ENCODE measurements around the gene HNRNPC. TPM values are rescaled to one million over a fixed set of nuclear protein-coding genes. Genes with fewer than 3 reads are reported as not detected.
"Not testable (repeated sequence)": the region's sequence is repeated elsewhere in the genome, so short reads cannot be mapped to it uniquely, and the experiment has no call there.

The HNRNPC gene
- total RNA-seq, 1 donor from 2014 or later: 601 TPM

- TF ChIP-seq CTCF (IDR thresholded peaks at IDR 0.05; ENCODE audit: unreplicated experiment): no peak
- H3K27ac Mint-ChIP-seq (ENCODE audit: unreplicated experiment): no peak overlapping the region
- no peak overlapping the region for H3K4me3 Mint-ChIP-seq (ENCODE audit: unreplicated experiment)
- no peaks in the 10 kb centered on the region for H3K9me3 Mint-ChIP-seq (ENCODE audit: unreplicated experiment)
- DNase-seq (ENCODE audit: low spot score): no peak
- peaks cover 6% of the 10 kb centered on the region for H3K4me1 Mint-ChIP-seq (ENCODE audit: unreplicated experiment)
- peaks cover 2% of the 10 kb centered on the region for H3K27me3 Mint-ChIP-seq (ENCODE audit: unreplicated experiment)
- H3K36me3 Mint-ChIP-seq (ENCODE audit: low read depth, unreplicated experiment): peaks cover 50% of the 10 kb centered on the region
Measured at GRCh38 chr14:21229821-21230220, 39.4 kb downstream of the HNRNPC start.

- peaks cover 53% of the 10 kb centered on the region for H3K36me3 Mint-ChIP-seq (ENCODE audit: low read depth, unreplicated experiment)
- no peak for TF ChIP-seq CTCF (IDR thresholded peaks at IDR 0.05; ENCODE audit: unreplicated experiment)
- H3K4me1 Mint-ChIP-seq (ENCODE audit: unreplicated experiment): peaks cover 6% of the 10 kb centered on the region
- no peak overlapping the region for H3K27ac Mint-ChIP-seq (ENCODE audit: unreplicated experiment)
- no peak for DNase-seq (ENCODE audit: low spot score)
- no peaks in the 10 kb centered on the region for H3K9me3 Mint-ChIP-seq (ENCODE audit: unreplicated experiment)
- H3K27me3 Mint-ChIP-seq (ENCODE audit: unreplicated experiment): peaks cover 2% of the 10 kb centered on the region
- H3K4me3 Mint-ChIP-seq (ENCODE audit: unreplicated experiment): no peak overlapping the region
Measured at GRCh38 chr14:21227981-21228380, 41.3 kb downstream of the HNRNPC start.

GRCh38 chr14:21227150-21227549 is 42.1 kb downstream of the HNRNPC start:
- Mint-ChIP-seq H3K9me3 (ENCODE audit: unreplicated experiment) (no peaks in the 10 kb centered on the region), H3K27ac (ENCODE audit: unreplicated experiment) (no peak overlapping the region), H3K27me3 (ENCODE audit: unreplicated experiment) (peaks cover 2% of the 10 kb centered on the region), H3K4me3 (ENCODE audit: unreplicated experiment) (no peak overlapping the region), H3K36me3 (ENCODE audit: low read depth, unreplicated experiment) (peaks cover 56% of the 10 kb centered on the region), H3K4me1 (ENCODE audit: unreplicated experiment) (peaks cover 9% of the 10 kb centered on the region)
- no peak for DNase-seq (ENCODE audit: low spot score)
- TF ChIP-seq CTCF (IDR thresholded peaks at IDR 0.05; ENCODE audit: unreplicated experiment): no peak

GRCh38 chr14:21226467-21226866 is 42.8 kb downstream of the HNRNPC start:
- peaks cover 53% of the 10 kb centered on the region for H3K36me3 Mint-ChIP-seq (ENCODE audit: low read depth, unreplicated experiment)
- no peak for DNase-seq (ENCODE audit: low spot score)
- H3K4me3 Mint-ChIP-seq (ENCODE audit: unreplicated experiment): peak overlapping the region; percentile 76
- H3K27ac Mint-ChIP-seq (ENCODE audit: unreplicated experiment): no peak overlapping the region
- H3K27me3 Mint-ChIP-seq (ENCODE audit: unreplicated experiment): peaks cover 2% of the 10 kb centered on the region
- TF ChIP-seq CTCF (IDR thresholded peaks at IDR 0.05; ENCODE audit: unreplicated experiment): no peak
- H3K9me3 Mint-ChIP-seq (ENCODE audit: unreplicated experiment): no peaks in the 10 kb centered on the region
- H3K4me1 Mint-ChIP-seq (ENCODE audit: unreplicated experiment): peaks cover 10% of the 10 kb centered on the region

- H3K27ac Mint-ChIP-seq (ENCODE audit: unreplicated experiment); H3K4me3 Mint-ChIP-seq (ENCODE audit: unreplicated experiment): not testable (repeated sequence)
- peaks cover 50% of the 10 kb centered on the region for H3K36me3 Mint-ChIP-seq (ENCODE audit: low read depth, unreplicated experiment)
Measured at GRCh38 chr14:21225164-21225563, 44.1 kb downstream of the HNRNPC start.

More at GRCh38 chr14:21225164-21225563, 44.1 kb downstream of the HNRNPC start:
- not testable (repeated sequence) for H3K27me3 Mint-ChIP-seq (ENCODE audit: unreplicated experiment); H3K9me3 Mint-ChIP-seq (ENCODE audit: unreplicated experiment); H3K4me1 Mint-ChIP-seq (ENCODE audit: unreplicated experiment); DNase-seq (ENCODE audit: low spot score)

Data from endothelial cell (in vitro differentiated cells).